ENCODE results near the gene TBC1D1.

The TBC1D1 gene

DNA sequence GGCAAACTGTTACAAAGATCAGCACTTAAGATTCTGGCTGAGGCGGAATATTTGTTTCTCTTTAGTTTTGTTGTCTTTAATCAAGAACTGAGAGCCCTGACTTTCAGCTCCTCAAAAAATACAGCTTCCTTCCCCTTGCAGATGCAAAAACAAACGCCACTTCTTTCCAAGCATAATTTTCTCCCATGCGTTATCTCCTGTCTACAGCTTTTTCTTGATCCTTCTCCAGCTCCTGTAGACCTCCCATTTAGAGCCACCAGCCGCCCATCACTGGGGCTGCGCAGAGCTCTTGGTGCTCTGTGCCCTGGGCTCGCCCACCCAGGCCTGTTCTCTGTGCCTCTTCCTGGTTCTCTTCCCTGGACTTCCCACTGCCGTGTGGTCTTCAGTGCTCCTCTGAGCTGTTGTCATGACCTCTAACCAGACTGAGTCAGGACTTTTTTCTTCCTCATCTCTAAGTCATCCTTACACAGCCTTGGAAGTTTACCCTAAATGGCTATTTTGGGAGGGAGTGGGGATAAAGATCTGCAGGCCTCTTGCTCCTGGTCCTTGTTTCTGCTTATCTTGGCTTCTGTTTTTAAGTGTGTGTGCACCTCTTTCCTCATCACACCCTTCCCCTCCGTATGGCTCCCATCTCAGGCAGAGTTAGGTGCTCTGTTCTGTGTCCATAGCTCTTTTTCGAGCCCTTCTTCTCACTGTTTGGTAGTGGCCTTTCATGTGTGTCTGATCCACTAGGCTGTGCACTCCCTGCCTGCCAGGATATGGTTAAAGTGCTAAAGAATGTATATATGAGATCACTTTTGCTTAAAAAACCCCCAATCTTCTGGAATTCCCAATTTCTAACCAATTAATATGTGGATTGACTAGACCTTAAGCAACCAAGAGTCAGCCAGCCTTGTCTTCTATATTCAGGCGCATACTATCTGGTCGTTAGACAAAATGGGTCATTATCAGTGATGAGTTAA is 191.8 kb downstream of the TBC1D1 start:
- no peaks in the 10 kb centered on the region for H3K9me3 Mint-ChIP-seq
- H3K4me1 Mint-ChIP-seq, result peaks cover 21% of the 10 kb centered on the region
- H3K27me3 Mint-ChIP-seq, result no peaks in the 10 kb centered on the region
- H3K27ac Mint-ChIP-seq, result no peak overlapping the region
- peaks cover 55% of the 10 kb centered on the region for H3K36me3 Mint-ChIP-seq
- no peak for ATAC-seq
- H3K4me3 Mint-ChIP-seq, result no peak overlapping the region

DNA sequence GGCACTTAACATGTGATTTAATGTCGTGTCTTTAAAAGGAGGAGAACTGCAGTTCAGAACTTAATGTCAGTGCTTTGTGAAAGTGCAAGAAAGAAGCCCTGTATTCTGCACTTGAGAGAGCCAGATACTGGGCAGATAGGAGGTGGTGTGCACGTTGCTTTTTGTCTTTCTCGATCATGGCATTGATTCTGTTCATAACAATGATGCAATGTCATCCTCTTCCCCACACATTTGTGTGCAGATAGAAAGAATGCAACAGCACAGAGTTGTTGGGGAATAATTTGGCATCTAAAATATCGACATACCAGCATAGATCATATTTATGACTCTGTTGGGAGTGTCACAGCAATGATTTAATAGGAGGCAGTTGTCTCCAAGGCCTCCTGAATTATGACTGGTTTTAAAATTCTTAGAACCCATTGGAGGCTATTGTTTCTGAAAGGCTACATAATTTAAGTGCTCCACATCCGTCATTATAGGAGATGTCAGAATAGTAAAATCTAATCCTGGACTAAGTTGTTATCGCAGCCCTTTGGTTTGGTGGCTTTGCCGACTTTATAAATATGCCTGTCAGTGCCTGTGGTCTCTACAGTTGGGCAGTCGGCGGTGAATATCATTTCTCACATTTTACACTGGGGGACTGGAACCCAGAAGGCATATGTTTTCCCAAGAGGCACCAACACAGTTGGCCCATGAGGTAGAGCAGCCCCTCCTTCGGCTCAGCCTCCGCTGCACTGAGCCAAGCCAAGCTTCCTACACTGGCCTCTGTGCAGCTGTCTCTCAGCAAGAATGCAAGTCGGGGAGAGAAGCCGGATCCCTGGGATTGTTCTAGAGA is 194.2 kb downstream of the TBC1D1 start:
- H3K9me3 Mint-ChIP-seq, result no peaks in the 10 kb centered on the region
- no peak overlapping the region for H3K4me3 Mint-ChIP-seq
- no peaks in the 10 kb centered on the region for H3K27me3 Mint-ChIP-seq
- no peak for ATAC-seq
- H3K4me1 Mint-ChIP-seq, result peaks cover 8% of the 10 kb centered on the region
- peaks cover 47% of the 10 kb centered on the region for H3K36me3 Mint-ChIP-seq
- H3K27ac Mint-ChIP-seq, result no peak overlapping the region

DNA sequence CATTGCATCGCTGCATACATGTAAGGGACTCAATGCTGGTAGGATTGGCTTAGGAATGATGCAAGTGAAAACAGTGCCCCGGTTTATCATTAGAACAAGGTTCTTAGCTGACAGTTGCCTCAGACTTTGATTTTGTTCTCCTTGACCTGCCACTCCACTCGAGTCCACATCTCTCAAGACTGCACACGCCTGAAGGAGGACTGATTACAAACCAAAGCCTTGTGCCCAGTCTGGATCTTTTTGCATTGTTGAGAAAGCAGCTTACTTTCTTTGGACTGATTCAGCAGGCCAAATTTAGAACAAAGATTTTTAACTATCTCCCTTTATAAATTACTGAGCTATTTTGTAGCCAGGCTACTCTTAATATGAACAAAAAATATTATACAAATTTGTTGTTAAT is 194.9 kb downstream of the TBC1D1 start:
- no peak overlapping the region for H3K4me3 Mint-ChIP-seq
- peaks cover 8% of the 10 kb centered on the region for H3K4me1 Mint-ChIP-seq
- peaks cover 47% of the 10 kb centered on the region for H3K36me3 Mint-ChIP-seq
- no peaks in the 10 kb centered on the region for H3K9me3 Mint-ChIP-seq
- H3K27ac Mint-ChIP-seq, result no peak overlapping the region
- H3K27me3 Mint-ChIP-seq, result no peaks in the 10 kb centered on the region
- no peak for ATAC-seq

DNA sequence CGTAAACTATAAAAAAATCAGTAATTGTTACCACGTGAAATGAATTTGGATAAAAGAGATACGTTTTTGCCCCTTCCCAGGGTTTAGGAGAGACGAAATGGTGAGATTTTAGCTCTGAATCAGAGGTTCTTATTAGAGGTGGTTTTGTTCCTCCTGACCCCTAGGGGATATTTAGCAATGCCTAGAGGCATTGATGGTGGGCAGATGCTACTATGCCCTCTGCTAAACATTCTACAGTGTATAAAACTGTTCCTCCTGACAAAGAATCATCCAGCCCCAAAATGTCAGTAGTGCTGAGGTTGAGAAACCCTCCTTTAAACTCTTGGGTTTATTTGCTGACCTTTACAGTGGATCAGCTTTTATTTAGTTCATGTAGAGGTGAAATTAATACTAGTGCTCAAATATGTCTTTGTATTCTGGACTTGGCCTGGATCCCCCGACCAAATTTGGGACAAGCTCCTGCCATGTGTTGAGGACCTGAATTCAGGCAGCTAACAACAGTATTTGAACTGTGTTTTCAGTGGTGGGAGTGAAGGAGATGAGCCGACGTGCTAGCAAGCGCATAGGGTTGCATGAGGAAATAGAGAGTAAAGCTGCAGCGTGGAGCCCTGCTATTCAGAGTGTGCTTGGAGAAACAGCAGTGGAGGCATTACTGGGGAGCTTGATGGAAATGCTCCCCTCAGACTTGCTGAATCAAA is 195.4 kb downstream of the TBC1D1 start:
- Mint-ChIP-seq H3K4me3 (no peak overlapping the region), H3K27me3 (no peaks in the 10 kb centered on the region), H3K36me3 (peaks cover 47% of the 10 kb centered on the region), H3K9me3 (no peaks in the 10 kb centered on the region), H3K4me1 (peaks cover 8% of the 10 kb centered on the region), H3K27ac (no peak overlapping the region)
- no peak for ATAC-seq

DNA sequence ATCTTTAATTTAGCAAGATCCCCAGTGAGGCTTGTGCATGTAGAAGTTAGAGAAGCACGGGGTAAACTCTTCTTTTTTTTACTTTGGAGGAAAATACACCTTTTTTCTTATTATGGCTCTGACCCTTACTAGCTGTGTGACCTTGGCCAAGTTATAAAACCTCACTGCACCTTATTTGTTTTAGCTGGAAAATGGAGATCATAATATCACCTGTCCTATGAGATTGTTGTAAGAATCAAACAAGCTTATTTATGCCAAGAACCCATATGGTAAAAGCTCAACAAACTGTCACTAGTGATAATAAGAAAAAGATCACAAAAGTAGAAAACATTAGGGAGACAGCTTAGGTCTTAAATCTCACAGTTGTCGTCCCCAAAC is 196.0 kb downstream of the TBC1D1 start:
- peaks cover 8% of the 10 kb centered on the region for H3K4me1 Mint-ChIP-seq
- no peaks in the 10 kb centered on the region for H3K9me3 Mint-ChIP-seq
- no peak overlapping the region for H3K27ac Mint-ChIP-seq
- H3K4me3 Mint-ChIP-seq, result no peak overlapping the region
- no peak for ATAC-seq
- no peaks in the 10 kb centered on the region for H3K27me3 Mint-ChIP-seq
- peaks cover 50% of the 10 kb centered on the region for H3K36me3 Mint-ChIP-seq

DNA sequence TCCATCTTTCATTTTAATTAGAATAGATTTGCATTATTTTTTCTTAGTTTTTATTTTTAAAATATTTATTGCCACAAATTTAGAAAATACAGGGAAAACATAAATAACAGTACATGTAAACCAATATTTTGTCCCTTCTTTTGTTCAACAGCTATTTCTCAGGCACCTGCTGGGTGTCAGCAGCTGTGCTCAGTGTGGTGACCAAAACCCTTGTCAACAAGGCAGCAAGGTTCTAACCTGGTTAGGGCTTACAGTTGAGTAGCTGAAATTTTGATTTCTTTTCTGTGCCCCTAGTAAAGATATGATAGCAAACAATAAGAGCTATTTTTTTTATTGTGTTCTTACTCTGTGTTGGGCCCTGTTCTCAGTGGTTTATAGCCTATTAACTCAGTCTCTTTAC is 197.4 kb downstream of the TBC1D1 start:
- Mint-ChIP-seq H3K36me3 (peaks cover 49% of the 10 kb centered on the region), H3K9me3 (no peaks in the 10 kb centered on the region), H3K4me3 (no peak overlapping the region), H3K27ac (no peak overlapping the region), H3K4me1 (no peaks in the 10 kb centered on the region), H3K27me3 (no peaks in the 10 kb centered on the region)
- no peak for ATAC-seq

DNA sequence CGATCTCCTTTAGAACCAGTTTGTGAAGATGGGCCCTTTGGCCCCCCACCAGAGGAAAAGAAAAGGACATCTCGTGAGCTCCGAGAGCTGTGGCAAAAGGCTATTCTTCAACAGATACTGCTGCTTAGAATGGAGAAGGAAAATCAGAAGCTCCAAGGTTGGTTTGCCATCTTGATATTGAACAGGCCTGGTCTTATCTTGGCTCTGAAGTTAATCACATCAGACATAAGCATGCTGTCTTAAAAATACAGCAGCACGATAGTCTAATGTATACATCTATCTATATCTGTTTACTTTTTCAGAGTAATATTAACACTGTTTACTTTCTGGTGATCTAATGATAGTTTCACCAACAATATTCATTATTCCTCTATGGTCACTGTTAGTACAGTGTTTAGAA is 199.1 kb downstream of the TBC1D1 start:
- Mint-ChIP-seq H3K4me1 (no peaks in the 10 kb centered on the region), H3K4me3 (no peak overlapping the region), H3K36me3 (peaks cover 53% of the 10 kb centered on the region), H3K27ac (no peak overlapping the region), H3K27me3 (no peaks in the 10 kb centered on the region), H3K9me3 (no peaks in the 10 kb centered on the region)
- ATAC-seq, result no peak

DNA sequence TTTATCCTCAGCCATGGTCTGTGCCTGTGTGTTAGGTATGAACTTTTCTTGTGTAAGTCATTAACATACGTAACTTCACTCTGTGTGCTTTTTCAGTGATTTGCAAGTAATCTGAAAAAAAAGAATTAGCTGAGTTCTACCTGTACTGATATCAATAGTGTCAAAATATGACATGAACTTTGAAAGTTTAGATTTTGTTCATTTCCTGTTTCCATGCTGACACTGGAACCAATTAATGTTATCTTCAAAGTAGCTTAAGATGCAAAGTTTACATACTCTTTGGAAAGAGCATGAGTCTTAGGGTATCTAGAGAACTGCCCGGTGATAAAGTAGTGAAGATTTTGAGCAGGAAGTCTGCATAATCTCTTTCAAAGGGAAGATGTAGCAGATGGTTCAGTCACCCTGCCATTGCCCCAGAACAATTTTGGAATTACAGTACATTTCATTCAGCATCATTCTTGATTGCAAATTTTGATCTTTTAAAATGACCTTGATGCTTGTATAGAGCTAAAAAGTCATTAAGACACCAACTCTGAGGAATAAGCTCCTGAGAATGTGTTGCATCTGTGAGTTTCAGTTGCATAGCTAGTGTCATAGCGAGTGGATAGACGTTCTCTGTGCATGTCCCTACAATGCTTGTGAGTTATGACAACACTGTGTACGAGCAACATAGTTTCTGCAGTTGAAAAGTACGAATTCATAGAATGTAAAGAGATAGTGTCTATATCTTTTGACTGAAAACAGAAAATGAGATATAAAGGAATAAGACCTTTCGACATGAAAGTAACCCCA is 199.8 kb downstream of the TBC1D1 start:
- Mint-ChIP-seq H3K4me3 (no peak overlapping the region), H3K9me3 (no peaks in the 10 kb centered on the region), H3K36me3 (peaks cover 60% of the 10 kb centered on the region), H3K27ac (no peak overlapping the region), H3K4me1 (no peaks in the 10 kb centered on the region), H3K27me3 (no peaks in the 10 kb centered on the region)
- ATAC-seq, result no peak

DNA sequence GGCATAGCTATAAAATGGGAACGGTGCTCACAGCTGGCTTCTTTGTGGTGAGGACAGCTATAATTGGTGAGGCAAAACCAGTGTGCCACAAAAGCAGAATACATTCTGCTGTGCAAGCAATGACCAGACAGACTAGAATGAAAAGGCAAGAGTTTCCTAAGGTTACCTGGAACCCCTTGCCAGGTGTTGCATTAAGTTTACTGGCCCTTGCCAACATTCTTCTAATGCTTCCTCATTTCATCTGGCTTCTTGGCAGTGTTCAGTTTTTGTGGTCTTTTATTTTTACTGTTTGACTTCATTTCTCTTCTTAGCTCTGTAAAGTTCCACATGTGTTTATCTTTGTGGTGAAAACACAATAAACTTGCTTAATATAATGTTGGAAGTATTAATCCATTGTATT is 200.8 kb downstream of the TBC1D1 start:
- no peaks in the 10 kb centered on the region for H3K9me3 Mint-ChIP-seq
- ATAC-seq, result no peak
- H3K4me3 Mint-ChIP-seq, result no peak overlapping the region
- H3K27me3 Mint-ChIP-seq, result no peaks in the 10 kb centered on the region
- no peaks in the 10 kb centered on the region for H3K4me1 Mint-ChIP-seq
- peaks cover 63% of the 10 kb centered on the region for H3K36me3 Mint-ChIP-seq
- no peak overlapping the region for H3K27ac Mint-ChIP-seq

DNA sequence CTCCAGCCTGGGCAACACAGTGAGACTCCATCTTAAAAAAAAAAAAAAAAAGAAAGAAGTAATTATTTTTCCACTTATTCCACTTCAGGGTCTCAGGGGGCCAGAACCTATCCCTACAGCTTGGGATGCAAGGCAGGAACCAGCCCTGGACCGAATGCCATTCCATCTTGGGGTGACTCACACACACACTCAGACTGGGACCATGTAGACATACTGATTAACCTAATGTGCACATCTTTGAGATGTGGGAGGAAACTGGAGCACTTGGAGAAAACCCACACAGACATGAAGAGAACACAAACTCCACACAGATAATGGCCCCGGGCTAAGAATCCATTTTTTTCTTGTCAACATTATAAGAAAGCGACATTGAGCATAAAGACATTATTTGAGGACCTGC is 201.8 kb downstream of the TBC1D1 start:
- no peak overlapping the region for H3K4me3 Mint-ChIP-seq
- peaks cover 57% of the 10 kb centered on the region for H3K36me3 Mint-ChIP-seq
- no peaks in the 10 kb centered on the region for H3K4me1 Mint-ChIP-seq
- H3K27me3 Mint-ChIP-seq, result no peaks in the 10 kb centered on the region
- H3K27ac Mint-ChIP-seq, result no peak overlapping the region
- H3K9me3 Mint-ChIP-seq, result no peaks in the 10 kb centered on the region
- ATAC-seq, result no peak

DNA sequence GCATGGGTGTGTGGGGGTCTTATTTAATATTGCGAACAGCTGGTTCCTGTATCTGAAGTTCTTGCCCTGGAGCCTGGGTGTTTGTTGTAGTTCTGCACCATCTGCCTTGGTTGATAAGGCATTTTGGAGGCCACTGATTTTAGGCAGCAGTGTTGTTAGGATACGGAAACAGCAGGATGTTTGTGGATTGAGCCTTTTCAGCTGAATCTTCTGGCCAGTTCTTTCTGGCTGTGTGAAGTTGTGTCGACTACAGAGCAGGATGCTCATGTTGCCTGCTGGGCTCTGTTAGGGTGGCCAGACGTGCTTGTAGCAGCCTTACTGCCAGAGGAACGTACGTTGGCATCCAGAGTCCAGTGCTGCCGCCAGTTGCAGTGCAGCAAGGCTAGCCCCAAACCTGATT is 203.5 kb downstream of the TBC1D1 start:
- H3K4me1 Mint-ChIP-seq, result no peaks in the 10 kb centered on the region
- ATAC-seq, result no peak
- H3K9me3 Mint-ChIP-seq, result no peaks in the 10 kb centered on the region
- no peak overlapping the region for H3K4me3 Mint-ChIP-seq
- no peak overlapping the region for H3K27ac Mint-ChIP-seq
- H3K27me3 Mint-ChIP-seq, result no peaks in the 10 kb centered on the region
- peaks cover 59% of the 10 kb centered on the region for H3K36me3 Mint-ChIP-seq

DNA sequence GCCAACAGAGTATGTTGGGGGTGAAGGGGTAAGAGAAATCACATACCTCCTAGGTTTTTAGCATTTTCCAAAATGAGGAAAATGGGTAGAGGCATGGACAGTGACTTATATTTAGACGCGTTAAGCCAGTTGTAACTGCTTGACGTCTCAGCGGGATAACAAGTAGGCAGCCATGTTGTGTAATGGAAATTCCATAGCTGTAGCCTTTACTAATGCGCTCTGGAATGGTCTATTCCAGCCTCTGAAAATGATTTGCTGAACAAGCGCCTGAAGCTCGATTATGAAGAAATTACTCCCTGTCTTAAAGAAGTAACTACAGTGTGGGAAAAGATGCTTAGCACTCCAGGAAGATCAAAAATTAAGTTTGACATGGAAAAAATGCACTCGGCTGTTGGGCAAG is 204.8 kb downstream of the TBC1D1 start:
- Mint-ChIP-seq H3K9me3 (no peaks in the 10 kb centered on the region), H3K27ac (no peak overlapping the region), H3K27me3 (no peaks in the 10 kb centered on the region), H3K4me1 (no peaks in the 10 kb centered on the region), H3K4me3 (no peak overlapping the region), H3K36me3 (peaks cover 57% of the 10 kb centered on the region)
- ATAC-seq, result no peak

DNA sequence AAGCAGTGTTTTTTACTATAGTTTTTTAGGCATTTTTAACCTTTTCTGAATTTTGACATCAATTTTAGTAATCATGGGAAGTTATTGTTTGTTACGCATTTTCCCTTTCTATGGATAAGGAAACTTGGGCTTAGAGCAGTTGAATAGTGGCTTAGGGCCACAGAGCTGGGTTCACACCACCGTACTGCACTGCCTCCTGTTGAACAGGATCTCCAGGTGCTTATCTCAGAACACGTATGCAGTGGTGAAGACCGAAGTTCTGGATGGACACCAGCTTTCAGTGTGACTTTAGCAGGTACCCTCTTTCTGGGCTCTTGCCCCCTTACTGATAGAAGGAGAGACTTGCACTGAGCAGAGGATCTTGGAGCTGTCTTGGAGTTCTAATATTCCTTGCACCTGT is 206.9 kb downstream of the TBC1D1 start:
- H3K27me3 Mint-ChIP-seq, result no peaks in the 10 kb centered on the region
- H3K4me3 Mint-ChIP-seq, result no peak overlapping the region
- no peaks in the 10 kb centered on the region for H3K9me3 Mint-ChIP-seq
- no peaks in the 10 kb centered on the region for H3K4me1 Mint-ChIP-seq
- no peak overlapping the region for H3K27ac Mint-ChIP-seq
- ATAC-seq, result no peak
- H3K36me3 Mint-ChIP-seq, result peaks cover 53% of the 10 kb centered on the region

DNA sequence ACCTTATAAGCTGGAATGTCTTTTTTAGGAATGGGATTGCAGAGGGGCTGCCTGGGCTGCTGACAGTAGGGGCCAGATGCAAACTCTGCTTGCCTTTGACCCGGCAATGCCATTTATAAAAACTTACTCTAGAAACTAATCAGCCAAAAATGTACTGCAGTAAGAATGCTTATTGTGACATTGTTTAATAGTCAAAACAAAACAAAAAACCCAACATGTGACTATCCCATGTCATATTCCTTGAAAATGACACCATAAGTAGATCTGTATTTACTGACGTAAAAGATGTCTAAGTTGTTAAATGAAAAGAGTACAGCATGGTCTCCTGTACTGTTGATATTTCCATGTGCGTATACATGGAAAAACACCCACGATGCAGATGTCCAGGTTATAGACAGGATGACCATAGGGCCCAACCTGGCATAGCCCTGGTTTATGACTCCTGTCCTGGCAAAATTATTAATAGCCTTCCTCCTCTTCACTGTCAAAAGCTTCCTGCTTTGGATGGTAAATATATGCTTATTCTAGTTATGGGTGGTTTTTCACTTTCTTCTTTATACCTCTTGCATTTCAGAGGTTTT is 208.2 kb downstream of the TBC1D1 start:
- H3K9me3 Mint-ChIP-seq, result no peaks in the 10 kb centered on the region
- H3K27ac Mint-ChIP-seq, result no peak overlapping the region
- peaks cover 62% of the 10 kb centered on the region for H3K36me3 Mint-ChIP-seq
- H3K4me1 Mint-ChIP-seq, result no peaks in the 10 kb centered on the region
- H3K27me3 Mint-ChIP-seq, result no peaks in the 10 kb centered on the region
- no peak overlapping the region for H3K4me3 Mint-ChIP-seq
- ATAC-seq, result no peak

Data from stimulated activated memory B cell treated with anti-CD40 and anti-IgM and Interleukin-4, amounts not matched to agents 10 μg/mL and 1 μg/mL and 100 μg/mL, for 72 hours (primary cell).